GM12878 (cell line): ENCODE results near the gene CREBBP. TPM values are rescaled to one million over a fixed set of nuclear protein-coding genes. Genes with fewer than 3 reads are reported as not detected.

ENCODE experiments used
- EP300 ChIP-seq, 2 experiments: fragments of 150-350 bp in 1 of 2; IDR thresholded peaks; 2 replicates each; pipeline ENCODE4 v1.6.1; 2011 to 2012; ENCODE audit warnings: low read depth in 2 of 2, low read length in 2 of 2, borderline replicate concordance in 1 of 2, improper control_type of control experiment in 1 of 2, inconsistent platforms in 1 of 2; ENCODE audit not compliant: control insufficient read depth in 1 of 2
- EZH2 ChIP-seq: IDR thresholded peaks from 2 replicates; pipeline ENCODE4 v1.6.1; 2012; ENCODE audit warnings: low read depth, mild to moderate bottlenecking, control low read depth, inconsistent platforms, low read length, borderline replicate concordance; ENCODE audit not compliant: control insufficient read depth
- IRF3 ChIP-seq: fragments of 450-650 bp; IDR thresholded peaks from 2 replicates; pipeline ENCODE4 v1.6.1; 2014; ENCODE audit warnings: mild to moderate bottlenecking
- JUND ChIP-seq: IDR thresholded peaks from 2 replicates; pipeline ENCODE4 v1.6.1; 2012; ENCODE audit warnings: low read depth, mild to moderate bottlenecking, low read length, improper control_type of control experiment, moderate library complexity
- MAX ChIP-seq: IDR thresholded peaks from 2 replicates; pipeline ENCODE4 v1.6.1; 2012; ENCODE audit warnings: low read depth, low read length, improper control_type of control experiment
- MEF2A ChIP-seq: IDR thresholded peaks from 2 replicates; pipeline ENCODE4 v1.6.1; 2011; ENCODE audit warnings: low read depth, mild to moderate bottlenecking, low read length, moderate library complexity; ENCODE audit not compliant: insufficient read depth
- MTA3 ChIP-seq: IDR thresholded peaks from 2 replicates; pipeline ENCODE4 v1.6.1; 2012; ENCODE audit warnings: low read length, inconsistent platforms, borderline replicate concordance
- NFYA ChIP-seq: IDR thresholded peaks from 2 replicates; pipeline ENCODE4 v1.6.1; 2011; ENCODE audit warnings: low read depth, mild to moderate bottlenecking, low read length, improper control_type of control experiment, borderline replicate concordance
- NKRF ChIP-seq: fragments of 450-650 bp; conservative IDR thresholded peaks from 2 replicates; pipeline ENCODE4 v1.6.1; 2017; ENCODE audit warnings: mild to moderate bottlenecking, moderate library complexity
- NR2C2 ChIP-seq: IDR thresholded peaks from 2 replicates; pipeline ENCODE4 v1.6.1; 2011; ENCODE audit warnings: borderline replicate concordance, low read depth; ENCODE audit not compliant: control insufficient read depth, insufficient read length
- PML ChIP-seq: IDR thresholded peaks from 2 replicates; pipeline ENCODE4 v1.6.1; 2012; ENCODE audit warnings: low read length, inconsistent platforms
- RAD21 ChIP-seq: IDR thresholded peaks from 2 replicates; pipeline ENCODE4 v1.6.1; 2011; ENCODE audit warnings: mild to moderate bottlenecking, low read depth, low read length, moderate library complexity; ENCODE audit not compliant: insufficient read depth
- RUNX3 ChIP-seq: IDR thresholded peaks from 2 replicates; pipeline ENCODE4 v1.6.1; 2012; ENCODE audit warnings: low read length, inconsistent platforms
- SMC3 ChIP-seq: IDR thresholded peaks from 2 replicates; pipeline ENCODE4 v1.6.1; 2011; ENCODE audit warnings: low read length, improper control_type of control experiment, borderline replicate concordance
- SREBF1 ChIP-seq: IDR thresholded peaks from 2 replicates; pipeline ENCODE4 v1.6.1; 2012; ENCODE audit warnings: mild to moderate bottlenecking, low read length
- STAT3 ChIP-seq: IDR thresholded peaks from 2 replicates; pipeline ENCODE4 v1.6.1; 2011; ENCODE audit warnings: low read depth, low read length, improper control_type of control experiment
- USF1 ChIP-seq: IDR thresholded peaks from 2 replicates; pipeline ENCODE4 v1.6.1; 2011; ENCODE audit warnings: borderline replicate concordance, low read depth, mild to moderate bottlenecking, moderate library complexity, mixed read lengths, low read length; ENCODE audit not compliant: insufficient read depth; ENCODE audit errors: extremely low read length
- USF2 ChIP-seq: IDR thresholded peaks from 2 replicates; pipeline ENCODE4 v1.6.1; 2011; ENCODE audit warnings: low read depth, low read length, improper control_type of control experiment, borderline replicate concordance
- ZBTB4 ChIP-seq: fragments of 450-650 bp; formaldehyde crosslinking; IDR thresholded peaks from 2 replicates; pipeline ENCODE4 v1.4.0; 2022; ENCODE audit warnings: mild to moderate bottlenecking, moderate library complexity
- ZZZ3 ChIP-seq: IDR thresholded peaks from 2 replicates; pipeline ENCODE4 v1.6.1; 2011; ENCODE audit warnings: low read depth; ENCODE audit not compliant: control insufficient read depth, insufficient read length
- polyA plus RNA-seq, 11 experiments: library from polyadenylated mRNA; depleted of rRNA in 4 of 11; unstranded in 6 of 11; stranded (reverse) in 5 of 11; fragments of >200 nt; fragmentation: Nextera tagmentation in 4 of 11; fragmentation: Illumina TruSeq in 1 of 11; extraction: Ambion mirVana in 4 of 11; extraction: Trizol in 1 of 11; gene quantifications; 1 replicate in 1 of 11; 2 replicates in 10 of 11; pipeline versions ENCODE4 v1.2.1 to v1.2.3, GENCODE V29; 2011 to 2016; ENCODE audit warnings: inconsistent platforms in 2 of 11, missing spikeins in 2 of 11, low read depth in 1 of 11
- total RNA-seq, 4 experiments: library from RNA; depleted of rRNA in 3 of 4; stranded (reverse); fragments of >200 nt in 3 of 4; fragmentation: Illumina TruSeq in 1 of 4; extraction: Trizol in 1 of 4; gene quantifications; 2 replicates each; pipeline versions ENCODE4 v1.2.1 to v1.2.3, GENCODE V29; 2013 to 2021

Gene CREBBP
- total and polyA plus RNA-seq, 10 of the 15 experiments (the other 5 are each of a cell fraction or from before 2014, with no cell fraction given) = 3.4 to 32.7 (median 7.9) TPM

GRCh38 chr16:3717235-3718018 lies 163.1 kb downstream of the CREBBP start, which contains the start of gene TRAP1 (continued):
- peak; percentile 92 for TF ChIP-seq NKRF
- no peak for TF ChIP-seq NR2C2
- peak in 1 of 2 experiments; percentile 12; a peak in 1 of 4 replicates for TF ChIP-seq EP300 (IDR thresholded peaks at IDR 0.05; ENCODE audit: borderline replicate concordance in 1 of 2, control insufficient read depth in 1 of 2, low read depth in 2 of 2, low read length in 2 of 2)
- TF ChIP-seq ZZZ3 = no peak
- TF ChIP-seq SREBF1 = no peak
- no peak for TF ChIP-seq STAT3
- no peak for TF ChIP-seq RUNX3
- no peak for TF ChIP-seq IRF3
- no peak for TF ChIP-seq RAD21
- no peak for TF ChIP-seq EZH2
- no peak for TF ChIP-seq MTA3
- no peak for TF ChIP-seq USF1
- no peak for TF ChIP-seq ZBTB4 (CRISPR knock-in tag)
- no peak for TF ChIP-seq SMC3
- TF ChIP-seq USF2 = no peak
- 0 out of 2 replicates have a peak, but pooled peaks have one; percentile 11 for TF ChIP-seq JUND
- TF ChIP-seq NFYA = no peak
- peak; percentile 87 for TF ChIP-seq MAX
- TF ChIP-seq MEF2A = 0 out of 2 replicates have a peak, but pooled peaks have one; percentile 19
- TF ChIP-seq PML = no peak
